NCI-H187 treated with DMSO at 0.1 percent for 48 hours (cell line): ENCODE results near the gene LMTK3.
"Not testable (repeated sequence)": the region's sequence is repeated elsewhere in the genome, so short reads cannot be mapped to it uniquely, and the experiment has no call there.

Experiments used
- DNase-seq: peaks from one replicate; lab custom pipeline; 2025; lab: John Stamatoyannopoulos, UW

LMTK3 gene

GRCh38 chr19:48486706-48487105, 24.9 kb downstream of the LMTK3 start:
- DNase-seq: not testable (repeated sequence)

DNA sequence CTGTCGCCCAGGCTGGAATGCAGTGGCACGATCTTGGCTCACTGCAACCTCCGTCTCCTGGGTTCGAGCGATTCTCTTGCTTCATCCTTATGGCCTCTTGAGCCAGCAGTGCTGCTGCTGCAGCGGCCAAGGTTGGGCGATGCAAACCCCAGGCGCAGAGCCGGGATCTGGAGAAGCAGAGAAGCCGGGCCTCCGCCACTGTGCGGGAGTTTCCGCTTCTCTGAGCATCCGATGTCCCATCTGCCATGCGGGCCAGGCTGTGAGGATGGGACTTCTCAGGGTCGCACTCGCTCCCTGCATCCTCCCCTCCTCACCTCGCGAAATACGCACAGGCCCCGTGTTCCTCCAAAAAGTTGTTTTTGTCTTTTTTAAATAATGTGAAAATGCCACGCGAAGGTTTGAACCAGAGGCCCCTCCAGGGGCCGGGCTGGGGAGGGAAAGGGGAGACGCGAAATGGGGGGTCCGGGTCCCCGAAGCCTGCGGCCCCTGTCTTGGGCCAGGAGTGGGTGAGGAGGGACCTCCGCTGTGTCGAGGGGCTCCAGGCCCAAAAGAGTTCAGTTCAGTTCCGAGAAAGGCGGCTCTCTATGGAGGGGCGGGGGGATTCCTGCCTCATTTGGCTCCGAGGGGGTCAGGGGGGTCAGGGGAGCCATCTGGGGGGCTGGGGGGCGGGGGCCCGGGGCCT, 26.6 kb downstream of the LMTK3 start:
- no peak for DNase-seq

GRCh38 chr19:48484247-48484893, 27.3 kb downstream of the LMTK3 start:
- no peak for DNase-seq

DNA sequence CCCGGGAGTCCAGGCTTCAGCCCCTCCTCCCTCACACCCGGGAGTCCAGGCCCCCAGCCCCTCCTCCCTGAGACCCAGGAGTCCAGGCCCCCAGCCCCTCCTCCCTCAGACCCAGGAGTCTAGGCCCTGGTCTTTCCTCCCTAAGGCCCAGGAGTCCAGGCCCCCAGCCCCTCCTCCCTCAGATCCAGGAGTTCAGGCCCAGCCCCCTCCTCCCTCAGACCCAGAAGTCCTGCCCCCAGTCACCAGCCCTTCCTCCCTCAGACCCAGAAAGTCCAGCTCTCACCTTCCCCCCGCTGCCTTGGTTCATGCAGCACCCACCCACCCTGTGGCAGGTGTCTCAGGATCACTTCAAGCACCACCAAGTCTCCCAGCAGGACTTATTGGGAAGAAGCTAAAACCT, 28.3 kb downstream of the LMTK3 start:
- no peak for DNase-seq

DNA sequence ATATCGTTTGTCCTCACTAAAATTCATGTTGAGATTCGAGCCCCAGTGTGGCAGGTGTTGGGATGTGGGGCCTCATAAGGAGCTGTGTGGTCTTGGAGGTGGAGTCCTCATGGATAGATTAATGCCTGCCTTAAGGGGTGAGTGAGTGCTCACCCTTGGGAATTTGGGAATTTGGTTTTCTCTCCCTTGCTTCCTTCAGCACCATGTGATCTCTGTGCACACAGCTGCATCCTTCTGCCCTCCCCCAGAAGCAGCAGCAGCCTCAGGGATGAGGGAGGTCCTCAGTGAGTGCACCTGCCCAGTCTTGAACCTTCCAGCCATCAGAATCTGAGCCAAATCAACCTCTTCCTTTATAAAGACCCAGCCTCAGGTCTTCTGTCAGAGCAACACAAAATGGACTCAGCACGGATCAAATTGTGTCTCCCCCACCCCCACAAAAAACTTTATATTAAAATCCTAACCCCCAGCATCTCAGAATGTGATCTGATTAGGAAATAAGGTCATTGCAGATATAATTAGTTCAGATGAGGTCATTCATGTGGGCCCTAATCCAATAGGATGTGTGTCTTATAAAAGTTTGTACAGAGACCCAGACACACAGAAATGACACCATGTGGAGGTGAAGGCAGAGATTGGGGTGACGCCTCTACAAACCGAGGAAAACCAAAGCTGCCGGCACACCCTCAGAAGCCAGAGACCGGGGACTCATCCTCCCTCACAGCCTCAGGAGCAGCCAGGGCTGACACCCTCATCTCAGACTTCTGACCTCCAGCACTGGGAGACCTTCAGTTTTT, 29.6 kb downstream of the LMTK3 start:
- no peak for DNase-seq

DNA sequence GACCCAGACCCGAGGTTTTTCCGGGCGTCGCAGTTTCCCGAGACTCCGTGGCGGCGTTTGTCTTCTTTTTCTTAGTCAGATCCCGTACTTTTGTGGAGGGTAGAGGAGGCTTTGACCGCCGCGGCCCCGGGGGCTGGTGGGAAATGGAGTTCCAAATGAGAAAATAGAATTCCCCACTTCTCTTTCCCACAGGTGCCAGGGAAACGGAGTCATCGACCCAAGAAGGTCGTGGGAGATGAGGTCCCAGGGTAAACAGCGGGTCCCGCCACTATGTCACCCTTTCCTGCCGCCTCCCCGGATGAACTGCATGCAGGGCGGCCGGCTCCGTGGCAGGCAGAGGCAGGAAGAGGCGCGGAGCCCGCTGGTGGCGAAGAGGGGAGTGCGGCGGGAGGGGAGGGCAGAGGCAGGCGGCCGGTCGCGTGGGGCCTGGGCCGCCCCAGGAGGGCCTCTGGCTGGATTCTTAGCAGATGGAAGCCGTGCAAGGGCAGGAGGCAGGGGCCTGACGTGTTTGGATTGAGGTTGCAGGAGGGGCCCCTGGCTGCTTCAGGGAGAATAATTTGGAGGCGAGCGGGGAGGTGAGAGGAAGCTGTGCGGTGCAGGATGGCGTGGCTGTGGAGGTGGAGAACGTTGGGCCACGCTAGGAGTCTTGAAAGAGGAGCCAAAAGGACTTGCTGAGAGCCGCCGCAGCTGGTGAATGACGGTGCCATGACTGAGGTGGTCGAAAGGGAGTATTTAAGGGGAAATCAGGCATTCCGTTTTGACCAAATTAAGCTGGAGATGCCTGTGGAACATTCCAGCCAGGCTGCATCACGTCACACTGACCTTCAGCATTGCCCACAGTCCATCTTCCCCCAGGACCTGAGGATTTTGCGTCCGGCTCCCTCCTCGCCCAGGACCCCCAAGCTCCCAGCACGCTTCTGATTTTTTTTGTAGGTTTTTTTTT, 30.8 kb downstream of the LMTK3 start:
- DNase-seq: no peak

- no peak for DNase-seq
These were observed 31.5 kb downstream of the LMTK3 start for GRCh38 chr19:48480183-48480557.

DNA sequence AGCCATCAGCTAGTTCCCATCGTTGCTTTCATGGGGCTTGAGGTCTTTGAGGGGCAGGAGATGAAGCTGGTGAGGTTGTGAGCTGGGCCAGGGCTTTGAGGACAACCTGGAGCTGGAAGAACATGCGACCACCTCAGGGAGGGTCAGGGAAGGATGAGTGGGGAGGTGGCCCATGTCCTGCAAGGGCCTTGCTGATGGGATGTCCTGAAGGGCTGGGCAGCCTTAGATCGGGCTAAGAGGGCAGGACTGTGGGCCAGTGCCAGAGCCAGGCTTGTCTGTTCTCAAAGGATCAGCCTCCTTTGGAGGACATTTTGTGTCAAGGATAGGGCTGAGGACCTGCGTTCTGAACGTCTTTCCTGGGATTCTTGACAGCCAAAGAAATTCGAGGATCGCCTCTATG, 31.9 kb downstream of the LMTK3 start:
- DNase-seq: no peak

GRCh38 chr19:48478339-48479256, 33.0 kb downstream of the LMTK3 start:
- DNase-seq: no peak

DNA sequence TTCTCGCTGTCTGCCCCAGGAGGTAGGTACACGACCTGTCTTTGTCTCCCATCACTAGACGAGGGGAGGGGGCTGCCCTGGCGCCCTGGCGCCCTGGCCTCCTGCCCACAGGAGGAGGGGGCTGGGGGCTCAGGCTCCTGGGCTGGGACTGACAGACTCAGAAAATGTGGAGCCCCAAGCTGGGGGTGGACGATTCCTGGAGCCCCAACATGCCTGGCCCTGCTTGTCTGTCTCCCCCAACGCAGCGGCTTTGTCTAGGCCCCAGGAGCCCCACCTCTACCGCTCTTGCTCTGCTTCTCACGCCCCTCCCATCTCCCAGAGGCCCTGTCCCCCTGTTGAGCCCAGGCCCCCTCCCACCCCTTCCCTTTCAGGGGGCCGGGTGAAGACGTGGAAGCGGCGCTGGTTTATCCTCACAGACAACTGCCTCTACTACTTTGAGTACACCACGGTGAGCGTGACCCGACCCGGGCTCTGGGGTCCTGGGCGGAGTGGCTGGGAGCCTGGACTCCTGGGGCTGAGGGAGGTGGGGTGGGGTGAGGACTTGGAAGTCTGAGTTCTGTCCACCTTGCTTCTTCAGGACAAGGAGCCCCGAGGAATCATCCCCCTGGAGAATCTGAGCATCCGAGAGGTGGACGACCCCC, 33.8 kb downstream of the LMTK3 start:
- no peak for DNase-seq

GRCh38 chr19:48477067-48477685, 34.5 kb downstream of the LMTK3 start:
- no peak for DNase-seq

- DNase-seq: no peak
These were observed 35.5 kb downstream of the LMTK3 start for GRCh38 chr19:48476176-48476575.

GRCh38 chr19:48475369-48476068, 36.1 kb downstream of the LMTK3 start:
- DNase-seq: no peak

- no peak for DNase-seq
These were observed 37.5 kb downstream of the LMTK3 start for GRCh38 chr19:48474084-48474592.

- no peak for DNase-seq
These were observed 38.3 kb downstream of the LMTK3 start for GRCh38 chr19:48473161-48473966.

- peak; percentile 77 for DNase-seq
These were observed 39.8 kb downstream of the LMTK3 start for GRCh38 chr19:48471836-48472235.

DNA sequence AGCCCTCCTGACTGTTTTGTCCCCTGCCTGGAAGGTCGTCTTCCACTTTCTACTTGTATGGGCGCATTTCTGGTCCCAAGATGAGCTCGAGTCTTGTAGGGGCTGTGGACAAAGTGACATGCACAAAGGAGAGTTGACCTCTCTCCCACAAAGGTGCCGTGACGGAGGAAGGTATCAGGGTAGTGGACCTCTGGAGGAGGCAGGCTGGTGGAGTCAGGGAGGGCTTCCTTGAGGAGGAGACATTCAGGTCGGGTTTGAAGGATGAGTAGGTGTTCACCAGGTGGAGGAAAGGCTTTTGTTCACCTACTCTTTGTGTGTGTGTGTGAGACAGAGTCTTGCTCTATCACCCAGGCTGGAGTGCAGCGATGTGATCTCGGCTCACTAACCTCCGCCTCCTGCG, 40.8 kb downstream of the LMTK3 start:
- DNase-seq: no peak
